Left kidney (tissue), 1 donor: ENCODE results near the gene FARSA. TPM values are rescaled to one million over a fixed set of nuclear protein-coding genes. Genes with fewer than 3 reads are reported as not detected.

ENCODE experiments used
- polyA plus RNA-seq: library from polyadenylated mRNA; unstranded; fragments of 120-200 nt; gene quantifications from one replicate; pipeline ENCODE4 v1.2.1, GENCODE V29; 2013; ENCODE audit not compliant: insufficient read length

The FARSA gene
- polyA plus RNA-seq, 1 donor = 41.5 TPM

Other genes starting within 250 kb of the FARSA start
- gene GNG14, start 245.7 kb downstream of the FARSA start, polyA plus RNA-seq = 1.00 TPM
- 10.4 TPM for gene FBXW9, start 237.1 kb downstream of the FARSA start, polyA plus RNA-seq
- gene TNPO2, start 209.8 kb downstream of the FARSA start, polyA plus RNA-seq = 78.7 TPM
- 139 TPM for gene TRIR, start 199.0 kb downstream of the FARSA start, polyA plus RNA-seq
- gene GET3, start 196.2 kb downstream of the FARSA start, polyA plus RNA-seq = 74.0 TPM
- 0.23 TPM for gene BEST2, start 181.9 kb downstream of the FARSA start, polyA plus RNA-seq
- 78.3 TPM for gene HOOK2, start 158.2 kb downstream of the FARSA start, polyA plus RNA-seq
- 22.7 TPM for gene JUNB, start 142.2 kb downstream of the FARSA start, polyA plus RNA-seq
- gene PRDX2, start 131.9 kb downstream of the FARSA start, polyA plus RNA-seq = 274 TPM
- 5.4 TPM for gene THSD8, start 131.6 kb downstream of the FARSA start, polyA plus RNA-seq
- gene RNASEH2A, start 127.1 kb downstream of the FARSA start, polyA plus RNA-seq = 35.1 TPM
- 0.07 TPM for gene RTBDN, start 99.1 kb downstream of the FARSA start, polyA plus RNA-seq
- 1.0 TPM for gene MAST1, start 95.2 kb downstream of the FARSA start, polyA plus RNA-seq
- 9.5 TPM for gene DNASE2, start 52.3 kb downstream of the FARSA start, polyA plus RNA-seq
- gene KLF1, start 46.5 kb downstream of the FARSA start, polyA plus RNA-seq = 0.17 TPM
- gene GCDH, start 42.6 kb downstream of the FARSA start, polyA plus RNA-seq = 31.1 TPM
- gene SYCE2, start 14.4 kb downstream of the FARSA start, polyA plus RNA-seq = 3.4 TPM
- gene CALR, start 4.9 kb upstream of the FARSA start, polyA plus RNA-seq = 783 TPM
- 71.9 TPM for gene RAD23A, start 12.2 kb upstream of the FARSA start, polyA plus RNA-seq
- gene GADD45GIP1, start 23.5 kb upstream of the FARSA start, polyA plus RNA-seq = 25.2 TPM
- 0.18 TPM for gene DAND5, start 35.9 kb upstream of the FARSA start, polyA plus RNA-seq
- gene NFIX, start 61.8 kb upstream of the FARSA start, polyA plus RNA-seq = 14.6 TPM
- gene LYL1, start 169.1 kb upstream of the FARSA start, polyA plus RNA-seq = 2.8 TPM
- 42.0 TPM for gene TRMT1, start 183.0 kb upstream of the FARSA start, polyA plus RNA-seq
- 20.6 TPM for gene NACC1, start 184.6 kb upstream of the FARSA start, polyA plus RNA-seq
- 47.0 TPM for gene STX10, start 216.7 kb upstream of the FARSA start, polyA plus RNA-seq
- gene IER2, start 216.7 kb upstream of the FARSA start, polyA plus RNA-seq = 75.7 TPM